CD8-positive, alpha-beta memory T cell (primary cell): ENCODE measurements around the gene ABHD12B. TPM values are rescaled to one million over a fixed set of nuclear protein-coding genes. Genes with fewer than 3 reads are reported as not detected.
"Not testable (repeated sequence)": the region's sequence is repeated elsewhere in the genome, so short reads cannot be mapped to it uniquely, and the experiment has no call there.

Experiments used
- CTCF ChIA-PET: fragments of 350-600 bp; sonication (Branson Sonifier 250); formaldehyde crosslinking; loops from one replicate; lab custom pipeline; 2021; ENCODE audit warnings: antibody characterized with exemption; lab: Charles Lee
- POLR2A ChIA-PET: fragments of 350-600 bp; sonication (Branson Sonifier 250); formaldehyde crosslinking; loops from one replicate; lab custom pipeline; 2021; ENCODE audit warnings: antibody characterized with exemption; lab: Charles Lee
- DNase-seq, 5 donors: peaks; one replicate each; pipeline versions ENCODE4 v3.0.0 to v3.0.0-alpha.2; 2020 to 2022; ENCODE audit warnings: mixed read lengths in 1 of 5
- H3K27ac ChIP-seq: one replicate; pipeline ENCODE4 v1.7.0; 2013; ENCODE audit warnings: low read depth, mild to moderate bottlenecking, low read length, moderate library complexity
- H3K27me3 ChIP-seq: 2 replicates; pipeline ENCODE4 v1.7.0; 2013; ENCODE audit warnings: low read length, mild to moderate bottlenecking; ENCODE audit not compliant: insufficient read depth, poor library complexity, severe bottlenecking
- H3K36me3 ChIP-seq: 2 replicates; pipeline ENCODE4 v1.7.0; 2013; ENCODE audit warnings: mild to moderate bottlenecking, low read length, moderate library complexity; ENCODE audit not compliant: insufficient read depth
- H3K4me1 ChIP-seq: 2 replicates; pipeline ENCODE4 v1.7.0; 2013; ENCODE audit warnings: mild to moderate bottlenecking, low read length, moderate library complexity; ENCODE audit not compliant: insufficient read depth
- H3K4me3 ChIP-seq: 2 replicates; pipeline ENCODE4 v1.7.0; 2013; ENCODE audit warnings: mild to moderate bottlenecking, low read length
- H3K9me3 ChIP-seq: 2 replicates; pipeline ENCODE4 v1.7.0; 2013; ENCODE audit warnings: mild to moderate bottlenecking, low read length
- H3K27ac Mint-ChIP-seq, 8 donors: one replicate each; pipeline ENCODE4 v1.8.0; 2020 to 2021; ENCODE audit warnings: mixed read lengths in 8 of 8, mild to moderate bottlenecking in 6 of 8, inconsistent platforms in 3 of 8, moderate library complexity in 3 of 8
- H3K27me3 Mint-ChIP-seq, 2 donors: one replicate each; pipeline ENCODE4 v1.8.0; 2020 to 2021; ENCODE audit warnings: mixed read lengths in 2 of 2, mild to moderate bottlenecking in 1 of 2, moderate library complexity in 1 of 2
- H3K36me3 Mint-ChIP-seq, 3 donors: one replicate each; pipeline ENCODE4 v1.8.0; 2020 to 2021; ENCODE audit warnings: mixed read lengths in 3 of 3, inconsistent platforms in 1 of 3, mild to moderate bottlenecking in 1 of 3
- H3K4me1 Mint-ChIP-seq, 3 donors: one replicate each; pipeline ENCODE4 v1.8.0; 2020 to 2021; ENCODE audit warnings: mixed read lengths in 3 of 3, inconsistent platforms in 1 of 3, mild to moderate bottlenecking in 1 of 3
- H3K4me3 Mint-ChIP-seq, 7 donors: one replicate each; pipeline ENCODE4 v1.8.0; 2020 to 2021; ENCODE audit warnings: mixed read lengths in 7 of 7, mild to moderate bottlenecking in 6 of 7, moderate library complexity in 4 of 7, inconsistent platforms in 2 of 7
- H3K9me3 Mint-ChIP-seq, 5 donors: one replicate each; pipeline ENCODE4 v1.8.0; 2020 to 2022; ENCODE audit warnings: mixed read lengths in 5 of 5, mild to moderate bottlenecking in 3 of 5, moderate library complexity in 2 of 5, inconsistent platforms in 1 of 5
- polyA plus RNA-seq: library from polyadenylated mRNA; unstranded; fragments of 300-500 nt; fragmentation: Illumina TruSeq; gene quantifications from one replicate; pipeline ENCODE4 v1.2.3, GENCODE V29; 2021
- total RNA-seq, 2 experiments: library from RNA; stranded (reverse); gene quantifications; one replicate each; pipeline ENCODE4 v1.2.3, GENCODE V29; 2021

Gene ABHD12B
- total and polyA plus RNA-seq, 3 experiments from 2014 or later = not detected

GRCh38 chr14:50932592-50933495 is 61.0 kb downstream of the ABHD12B start:
- Mint-ChIP-seq H3K4me1 (no peaks in the 10 kb centered on the region), H3K27ac (no peak overlapping the region), H3K9me3 (no peaks in the 10 kb centered on the region), H3K4me3 (no peak overlapping the region), H3K27me3 (peaks cover 5 to 59% of the 10 kb centered on the region in 2 donors), H3K36me3 (no peaks in the 10 kb centered on the region)
- DNase-seq = no peak
- H3K4me1 ChIP-seq = no peaks in the 10 kb centered on the region
- no peaks in the 10 kb centered on the region for H3K9me3 ChIP-seq
- no peaks in the 10 kb centered on the region for H3K27me3 ChIP-seq
- H3K4me3 ChIP-seq = no peak overlapping the region
- ChIA-PET POLR2A (no interaction called here), CTCF (no interaction called here)
- no peaks in the 10 kb centered on the region for H3K36me3 ChIP-seq
- no peak overlapping the region for H3K27ac ChIP-seq

GRCh38 chr14:50935126-50936015 is 63.5 kb downstream of the ABHD12B start:
- POLR2A ChIA-PET = no interaction called here
- no peaks in the 10 kb centered on the region for H3K27me3 ChIP-seq
- Mint-ChIP-seq H3K4me3 (no peak overlapping the region), H3K4me1 (no peaks in the 10 kb centered on the region), H3K27ac (no peak overlapping the region), H3K36me3 (no peaks in the 10 kb centered on the region), H3K9me3 (no peaks in the 10 kb centered on the region), H3K27me3 (peaks cover 5 to 66% of the 10 kb centered on the region in 2 donors)
- H3K27ac ChIP-seq = no peak overlapping the region
- CTCF ChIA-PET = no interaction called here
- no peak overlapping the region for H3K4me3 ChIP-seq
- H3K9me3 ChIP-seq = no peaks in the 10 kb centered on the region
- H3K36me3 ChIP-seq = no peaks in the 10 kb centered on the region
- H3K4me1 ChIP-seq = no peaks in the 10 kb centered on the region
- no peak for DNase-seq

- Histone ChIP-seq H3K4me3 (no peak overlapping the region), H3K4me1 (no peaks in the 10 kb centered on the region), H3K27me3 (peaks cover 3% of the 10 kb centered on the region), H3K27ac (no peak overlapping the region), H3K36me3 (no peaks in the 10 kb centered on the region), H3K9me3 (no peaks in the 10 kb centered on the region)
- H3K27ac Mint-ChIP-seq = no peak overlapping the region
- POLR2A ChIA-PET = no interaction called here
- no peaks in the 10 kb centered on the region for H3K9me3 Mint-ChIP-seq
- no peaks in the 10 kb centered on the region for H3K4me1 Mint-ChIP-seq
- no peak for DNase-seq
- H3K27me3 Mint-ChIP-seq = peaks cover 6 to 66% of the 10 kb centered on the region in 2 donors
- CTCF ChIA-PET = no interaction called here
- H3K36me3 Mint-ChIP-seq = no peaks in the 10 kb centered on the region
- no peak overlapping the region for H3K4me3 Mint-ChIP-seq
These were observed 64.1 kb downstream of the ABHD12B start for GRCh38 chr14:50936016-50936340.

- Mint-ChIP-seq H3K27ac (no peak overlapping the region), H3K27me3 (peaks cover 11 to 66% of the 10 kb centered on the region in 2 donors), H3K9me3 (no peaks in the 10 kb centered on the region), H3K36me3 (no peaks in the 10 kb centered on the region), H3K4me3 (no peak overlapping the region), H3K4me1 (no peaks in the 10 kb centered on the region)
- H3K9me3 ChIP-seq = no peaks in the 10 kb centered on the region
- H3K27ac ChIP-seq = no peak overlapping the region
- peaks cover 7% of the 10 kb centered on the region for H3K27me3 ChIP-seq
- no peaks in the 10 kb centered on the region for H3K36me3 ChIP-seq
- no peak overlapping the region for H3K4me3 ChIP-seq
- ChIA-PET CTCF (no interaction called here), POLR2A (no interaction called here)
- H3K4me1 ChIP-seq = no peaks in the 10 kb centered on the region
- no peak for DNase-seq
These were observed 65.0 kb downstream of the ABHD12B start for GRCh38 chr14:50936882-50937281.

GRCh38 chr14:50937325-50937724 is 65.5 kb downstream of the ABHD12B start:
- no peak overlapping the region for H3K27ac Mint-ChIP-seq
- peaks cover 13 to 67% of the 10 kb centered on the region in 2 donors for H3K27me3 Mint-ChIP-seq
- H3K4me1 ChIP-seq = no peaks in the 10 kb centered on the region
- H3K4me3 ChIP-seq = no peak overlapping the region
- no peak overlapping the region for H3K4me3 Mint-ChIP-seq
- no peaks in the 10 kb centered on the region for H3K9me3 ChIP-seq
- H3K4me1 Mint-ChIP-seq = no peaks in the 10 kb centered on the region
- no peak overlapping the region for H3K27ac ChIP-seq
- no peak for DNase-seq
- H3K36me3 Mint-ChIP-seq = no peaks in the 10 kb centered on the region
- H3K9me3 Mint-ChIP-seq = no peaks in the 10 kb centered on the region
- ChIA-PET CTCF (no interaction called here), POLR2A (no interaction called here)
- H3K27me3 ChIP-seq = peaks cover 7% of the 10 kb centered on the region
- H3K36me3 ChIP-seq = no peaks in the 10 kb centered on the region

- ChIA-PET POLR2A (no interaction called here), CTCF (no interaction called here)
- Histone ChIP-seq H3K27ac (no peak overlapping the region), H3K9me3 (no peaks in the 10 kb centered on the region), H3K27me3 (peaks cover 7% of the 10 kb centered on the region), H3K4me1 (no peaks in the 10 kb centered on the region), H3K36me3 (no peaks in the 10 kb centered on the region), H3K4me3 (no peak overlapping the region)
- DNase-seq = no peak
- Mint-ChIP-seq H3K9me3 (no peaks in the 10 kb centered on the region), H3K4me1 (peaks cover 0 to under 1% (median 0%) of the 10 kb centered on the region in 3 donors), H3K4me3 (no peak overlapping the region), H3K27me3 (peaks cover 15 to 66% of the 10 kb centered on the region in 2 donors), H3K27ac (no peak overlapping the region), H3K36me3 (no peaks in the 10 kb centered on the region)
These were observed 65.9 kb downstream of the ABHD12B start for GRCh38 chr14:50937800-50938199.

- POLR2A ChIA-PET = no interaction called here
- CTCF ChIA-PET = no interaction called here
These were observed 69.3 kb downstream of the ABHD12B start for GRCh38 chr14:50941151-50941550.

GRCh38 chr14:50941638-50942037 is 69.8 kb downstream of the ABHD12B start:
- H3K4me3 ChIP-seq, DNase-seq, POLR2A ChIA-PET, H3K4me1 ChIP-seq, H3K36me3 ChIP-seq, H3K9me3 Mint-ChIP-seq, H3K9me3 ChIP-seq, H3K36me3 Mint-ChIP-seq, CTCF ChIA-PET, H3K27ac Mint-ChIP-seq, H3K27ac ChIP-seq: not testable (repeated sequence)
- Mint-ChIP-seq H3K4me3 (peak overlapping the region in 2 of 7 donors; percentile 14 to 17), H3K4me1 (peaks cover 13 to 22% (median 13%) of the 10 kb centered on the region in 3 donors), H3K27me3 (peaks cover 28 to 62% of the 10 kb centered on the region in 2 donors)
- peaks cover 22% of the 10 kb centered on the region for H3K27me3 ChIP-seq

More at GRCh38 chr14:50941151-50941550, 69.3 kb downstream of the ABHD12B start:
- no peaks in the 10 kb centered on the region for H3K36me3 Mint-ChIP-seq
- Histone ChIP-seq H3K4me1 (peaks cover 6% of the 10 kb centered on the region), H3K9me3 (no peaks in the 10 kb centered on the region), H3K4me3 (no peak overlapping the region), H3K36me3 (no peaks in the 10 kb centered on the region), H3K27ac (no peak overlapping the region), H3K27me3 (peaks cover 22% of the 10 kb centered on the region)
- H3K9me3 Mint-ChIP-seq = peaks cover 0 to 3% (median 0%) of the 10 kb centered on the region in 5 donors
- no peak for DNase-seq
- no peak overlapping the region for H3K27ac Mint-ChIP-seq
- H3K27me3 Mint-ChIP-seq = peaks cover 27 to 62% of the 10 kb centered on the region in 2 donors
- H3K4me1 Mint-ChIP-seq = peaks cover 13 to 22% (median 13%) of the 10 kb centered on the region in 3 donors
- H3K4me3 Mint-ChIP-seq = peak overlapping the region in 1 of 7 donors; percentile 17
